Fibroblast of upper back skin (primary cell): ENCODE measurements around the gene TMC1.

ENCODE experiments used
- DNase-seq: peaks from one replicate; pipeline ENCODE4 v3.0.0-alpha.2; 2013

Gene TMC1

DNA sequence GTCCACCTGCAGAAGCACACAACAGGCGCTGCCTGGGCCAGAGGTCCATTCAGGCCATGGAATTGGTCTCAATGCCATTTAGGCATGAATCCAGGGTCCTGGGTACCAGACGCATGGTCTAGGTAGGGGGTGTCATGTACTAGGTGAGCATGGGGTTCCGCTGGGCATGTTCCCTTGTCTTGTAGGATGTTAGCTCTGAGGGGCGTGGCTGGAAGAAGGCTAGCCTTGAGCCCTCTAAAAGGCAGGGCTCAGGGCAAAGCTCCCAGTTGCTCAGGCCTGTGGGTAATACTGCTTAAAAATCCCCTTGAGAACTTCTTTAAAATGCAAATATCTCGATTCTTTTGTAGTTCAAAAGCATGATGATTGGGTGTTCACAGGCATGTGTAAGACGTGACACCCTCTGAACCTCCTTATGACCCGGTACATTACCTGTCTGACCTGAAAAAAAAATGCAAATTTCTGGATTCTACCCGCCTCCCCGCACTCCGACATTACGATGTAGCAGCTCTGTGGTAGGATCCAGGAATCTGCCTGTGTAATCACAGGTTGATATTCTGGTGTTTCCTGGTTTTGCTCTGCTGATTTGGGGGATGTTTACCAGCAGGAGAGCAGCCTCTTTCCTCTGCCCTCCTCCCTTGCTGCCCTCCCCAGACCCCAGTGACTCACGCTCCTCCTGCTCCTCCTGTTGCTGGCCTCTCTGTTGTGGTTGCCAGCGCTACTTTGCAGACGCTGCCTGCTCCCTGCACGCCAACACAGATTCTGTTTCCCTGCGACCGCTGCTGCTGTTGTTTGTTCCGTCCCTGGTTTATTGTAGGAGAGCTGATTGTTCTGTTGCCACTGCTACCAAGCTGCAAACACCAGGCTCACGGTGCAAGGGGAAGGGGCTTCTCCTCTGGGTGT is 5.7 kb downstream of the TMC1 start:
- peak; percentile 89 for DNase-seq

DNA sequence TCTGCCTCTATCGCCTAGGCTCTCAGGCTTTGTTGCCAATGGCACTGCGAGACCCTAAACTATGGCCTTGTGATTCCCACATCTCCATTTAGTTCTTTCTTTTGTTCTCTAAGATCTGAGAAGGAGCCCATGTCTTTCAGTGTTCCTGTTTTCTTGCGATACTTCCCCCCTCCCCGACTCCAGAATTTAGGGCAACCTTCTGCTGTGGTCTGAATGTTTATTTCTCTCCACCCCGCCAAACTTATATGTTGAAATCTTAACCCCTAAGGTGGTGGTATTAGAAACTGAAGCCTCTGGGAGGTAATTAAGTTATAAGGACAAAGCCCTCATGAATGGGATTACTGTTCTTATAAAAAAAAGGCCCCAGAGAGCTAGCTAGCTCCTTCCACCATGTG is 6.4 kb downstream of the TMC1 start:
- DNase-seq = no peak

- no peak for DNase-seq
Measured at GRCh38 chr9:72529531-72529930, 8.1 kb downstream of the TMC1 start.

DNA sequence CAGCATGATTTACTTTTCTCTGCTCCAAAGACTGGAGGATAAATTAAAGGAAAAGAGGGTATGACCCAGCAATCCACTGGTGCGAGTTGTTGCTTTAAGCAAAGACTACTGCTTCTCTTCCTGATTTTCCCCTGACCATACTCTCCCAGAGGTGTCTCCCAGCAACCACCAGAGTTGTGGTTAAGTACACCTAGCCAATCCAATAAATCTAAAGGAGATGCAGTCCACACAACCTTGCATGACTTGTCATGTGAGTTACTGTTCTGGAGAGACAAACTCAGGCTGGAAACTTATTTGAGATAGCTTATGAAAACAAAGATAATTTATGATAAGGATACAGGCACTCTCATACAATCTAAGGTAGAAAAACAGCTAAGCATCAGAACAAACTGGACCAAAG is 11.9 kb downstream of the TMC1 start:
- DNase-seq = peak; percentile 52

GRCh38 chr9:72534931-72535330 is 13.5 kb downstream of the TMC1 start:
- DNase-seq = no peak

GRCh38 chr9:72537011-72537545 is 15.7 kb downstream of the TMC1 start:
- DNase-seq = no peak

DNA sequence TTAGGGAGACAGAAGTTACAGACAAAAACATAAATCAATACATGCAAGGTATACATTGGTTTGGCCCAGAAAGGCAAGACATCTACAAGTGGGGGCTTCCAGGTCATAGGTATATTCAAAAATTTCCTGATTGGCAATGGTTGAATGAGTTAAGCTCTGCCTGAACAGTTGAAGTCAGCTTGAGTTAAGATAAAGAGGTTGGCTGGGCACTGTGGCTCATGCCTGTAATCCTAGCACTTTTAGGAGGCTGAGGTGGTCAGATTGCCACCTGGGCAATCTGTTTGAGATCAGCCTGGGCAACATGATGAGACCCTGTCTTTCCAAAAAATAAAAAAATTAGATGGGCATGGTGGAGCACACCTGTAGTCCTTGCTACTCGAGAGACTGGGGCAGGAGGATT is 16.3 kb downstream of the TMC1 start:
- no peak for DNase-seq

GRCh38 chr9:72538921-72539702 is 17.7 kb downstream of the TMC1 start:
- no peak for DNase-seq

DNA sequence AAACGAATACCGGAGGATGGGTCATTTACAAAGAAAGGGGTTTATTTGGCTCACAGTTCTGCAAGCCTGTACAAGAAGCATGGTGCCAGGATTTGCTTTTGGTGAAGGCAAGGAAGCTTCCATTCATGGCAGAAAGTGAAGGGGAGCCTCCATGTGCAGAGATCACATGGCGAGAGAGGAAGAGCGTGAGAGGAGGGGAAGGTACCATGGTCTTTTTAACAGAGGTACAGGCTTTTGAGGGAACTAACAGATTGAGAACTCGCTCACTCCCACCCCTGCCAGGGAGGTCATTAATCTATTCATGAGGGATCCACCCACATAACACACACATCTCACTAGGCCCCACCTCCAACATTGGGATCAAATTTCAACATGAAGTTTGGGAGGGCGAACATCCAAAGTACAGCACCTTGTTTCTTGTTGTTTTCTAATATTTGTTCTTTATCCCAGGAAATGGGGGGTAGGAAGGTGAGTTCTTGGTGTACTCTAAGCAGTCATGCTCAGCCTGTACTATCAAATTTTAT is 18.5 kb downstream of the TMC1 start:
- DNase-seq = no peak

GRCh38 chr9:72540348-72540873 is 19.0 kb downstream of the TMC1 start:
- DNase-seq = peak; percentile 19

DNA sequence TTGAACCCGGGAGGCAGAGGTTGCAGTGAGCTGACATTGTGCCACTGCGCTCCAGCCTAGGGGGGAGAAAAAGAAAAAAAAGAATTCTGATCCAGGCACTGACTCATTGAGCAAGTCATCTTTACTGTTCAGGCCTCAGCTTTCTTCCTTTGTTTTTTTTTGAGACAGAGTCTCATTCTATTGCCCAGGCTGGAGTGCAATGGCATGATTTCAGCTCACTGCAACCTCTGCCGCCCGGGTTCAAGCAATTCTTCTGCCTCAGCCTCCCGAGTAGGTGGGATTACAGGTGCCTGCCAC is 21.1 kb downstream of the TMC1 start:
- DNase-seq = peak; percentile 57

- no peak for DNase-seq
Measured at GRCh38 chr9:72542917-72543316, 21.5 kb downstream of the TMC1 start.

GRCh38 chr9:72551306-72551705 is 29.9 kb downstream of the TMC1 start:
- no peak for DNase-seq

DNA sequence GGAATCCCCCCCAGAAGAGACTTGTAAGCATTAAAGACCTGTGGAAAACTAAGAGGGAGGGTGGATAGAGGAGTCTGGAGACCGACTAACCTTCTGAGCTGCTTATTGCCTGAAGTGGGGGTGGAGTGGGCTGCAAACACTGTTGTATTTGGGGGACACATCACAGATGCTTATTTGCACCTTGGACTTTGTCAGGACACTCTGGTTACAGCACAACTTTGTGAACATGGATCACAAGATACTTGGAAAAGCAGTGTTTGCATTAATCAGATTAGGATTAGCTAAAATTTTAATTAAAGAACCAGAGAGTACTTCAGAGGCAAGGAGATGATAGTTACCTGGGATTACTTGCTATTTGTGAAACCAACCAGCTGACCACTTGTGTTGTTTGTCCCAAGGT is 30.9 kb downstream of the TMC1 start:
- no peak for DNase-seq

GRCh38 chr9:72554221-72554641 is 32.8 kb downstream of the TMC1 start:
- DNase-seq = peak; percentile 93

- peak; percentile 86 for DNase-seq
Measured at GRCh38 chr9:72557549-72557948, 36.1 kb downstream of the TMC1 start.

DNA sequence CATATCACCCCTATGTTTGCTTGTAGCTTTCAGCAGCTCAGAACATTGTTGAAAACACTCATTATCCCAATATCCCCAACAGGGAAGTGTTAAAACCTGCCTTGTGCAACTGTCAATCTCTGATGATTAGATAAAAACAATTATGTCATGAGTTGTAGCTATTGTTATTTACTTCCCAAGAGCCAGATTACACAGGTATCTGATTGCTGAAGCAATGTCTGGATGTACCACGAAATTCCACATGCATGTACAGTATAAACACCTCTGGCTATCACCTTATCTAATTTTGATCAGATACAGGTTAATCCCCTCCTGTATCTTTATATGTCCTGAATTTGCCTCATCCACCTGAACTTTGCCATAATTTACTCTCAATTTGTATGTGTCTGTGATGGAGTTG is 38.7 kb downstream of the TMC1 start:
- DNase-seq = no peak

GRCh38 chr9:72563806-72564205 is 42.4 kb downstream of the TMC1 start:
- DNase-seq = no peak

DNA sequence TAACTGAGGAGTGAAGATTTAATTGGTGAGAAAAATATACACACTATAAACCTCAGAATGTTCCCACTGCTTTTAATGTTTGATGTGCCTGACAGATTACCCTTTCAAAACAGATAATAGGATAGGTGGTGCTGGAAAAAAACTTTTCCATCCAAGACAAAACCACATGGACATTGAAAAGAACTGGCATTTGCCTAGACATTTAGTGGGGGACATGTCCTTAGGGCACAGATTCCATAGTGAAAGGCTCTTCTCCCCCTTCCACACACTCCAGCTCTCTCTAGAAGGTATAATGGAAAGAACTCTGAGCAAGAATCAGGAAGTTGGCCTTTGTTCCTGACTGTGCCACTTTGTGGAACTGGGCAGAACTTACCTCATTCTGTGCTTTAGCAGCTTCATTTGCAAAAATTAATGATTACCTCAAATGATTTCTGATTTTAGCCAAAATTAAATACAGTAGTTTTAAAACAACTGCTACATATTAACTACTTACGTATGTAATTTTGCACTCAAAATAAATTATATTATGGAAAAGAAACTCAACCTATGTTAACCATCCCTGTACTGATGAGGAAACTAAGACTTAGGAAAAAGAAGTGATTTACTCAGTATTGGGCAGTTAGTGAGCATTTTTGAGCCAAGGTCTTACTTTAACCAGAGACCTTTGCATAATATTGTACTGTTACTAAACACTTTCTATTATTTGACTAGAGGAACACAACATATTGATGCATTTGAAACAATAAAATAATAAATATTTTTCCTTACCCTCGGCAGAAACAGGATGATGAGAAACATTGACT is 43.3 kb downstream of the TMC1 start:
- DNase-seq = no peak

DNA sequence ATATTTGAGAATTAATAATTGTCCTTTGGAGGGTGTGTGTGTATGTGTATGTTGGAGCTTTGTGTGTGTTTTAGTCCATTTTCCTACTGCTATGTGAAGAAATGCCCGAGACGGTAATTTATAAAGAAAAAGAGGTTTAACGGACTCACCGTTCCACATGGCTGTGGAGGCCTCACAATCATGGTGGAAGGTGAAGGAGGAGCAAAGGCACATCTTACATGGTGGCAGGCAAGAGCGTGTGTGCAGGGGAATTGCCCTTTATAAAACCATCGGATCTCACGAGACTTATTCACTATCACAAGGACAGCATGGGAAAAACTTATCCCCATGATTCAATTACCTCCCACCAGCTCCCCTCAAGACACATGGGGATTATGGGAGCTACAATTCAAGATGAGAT is 44.1 kb downstream of the TMC1 start:
- no peak for DNase-seq

DNA sequence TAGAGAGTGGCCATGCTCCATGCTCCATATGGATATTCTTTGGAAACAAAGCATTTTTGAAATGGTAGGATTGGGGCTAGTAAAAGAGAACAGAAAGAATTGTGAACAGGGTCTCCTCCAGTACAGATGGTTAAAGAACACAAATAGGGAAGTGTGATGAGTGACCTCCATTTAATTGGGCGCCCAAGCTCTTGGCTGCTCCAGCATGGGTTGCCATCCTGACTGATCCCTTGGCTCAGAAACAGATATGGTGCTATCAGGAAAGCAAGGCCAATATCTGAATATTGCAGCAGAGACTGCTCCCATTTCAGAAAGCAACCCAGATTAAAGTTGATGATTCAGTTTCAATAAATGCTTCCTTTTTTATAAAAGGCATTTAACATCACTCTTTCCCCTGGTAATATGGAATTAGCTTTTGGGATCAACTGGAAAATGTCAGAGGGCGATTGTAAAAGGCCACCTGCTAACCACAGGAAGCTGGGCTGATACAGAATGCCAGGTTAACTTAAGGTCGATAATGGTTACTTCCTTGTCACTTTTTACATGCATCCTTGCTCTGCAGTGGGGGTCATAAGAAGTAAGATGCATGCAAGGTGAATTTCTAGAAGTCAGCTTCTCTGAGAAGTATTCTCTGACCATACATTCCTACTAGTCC is 52.9 kb downstream of the TMC1 start:
- DNase-seq = no peak

DNA sequence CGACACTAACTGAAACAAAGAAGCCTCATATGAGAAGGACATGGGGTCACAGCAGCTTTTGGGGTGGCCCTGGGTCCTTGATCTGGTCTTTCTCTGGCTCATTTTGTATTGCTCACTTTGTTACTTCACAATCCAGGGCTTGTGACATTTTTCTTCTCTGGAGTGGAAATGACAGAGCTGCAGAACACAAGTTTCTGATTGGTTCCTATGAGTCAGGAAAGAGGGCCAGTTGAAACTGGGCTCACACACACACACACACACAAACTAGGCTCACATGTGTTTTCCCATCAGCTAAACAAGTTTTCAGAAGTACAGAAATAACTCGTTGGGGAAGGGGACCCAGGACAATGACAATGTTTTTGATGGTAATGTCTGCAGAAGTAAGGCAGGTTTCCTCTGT is 54.3 kb downstream of the TMC1 start:
- no peak for DNase-seq
